SK-N-SH (cell line): Measurements from ENCODE around the gene PHC2. TPM values are rescaled to one million over a fixed set of nuclear protein-coding genes. Genes with fewer than 3 reads are reported as not detected.

Experiments used
- CTCF ChIA-PET: fragments of 300-600, 350-600 bp; formaldehyde crosslinking; extraction: SDS; loops from one replicate; lab custom pipeline; 2021; lab: Yijun Ruan, JAX
- POLR2A ChIA-PET: fragments of 350-600 bp; sonication (Branson Sonifier 250); formaldehyde crosslinking; extraction: SDS; loops from one replicate; lab custom pipeline; 2020; ENCODE audit warnings: antibody characterized with exemption, inconsistent platforms; lab: Yijun Ruan, JAX
- DNase-seq: peaks from one replicate; pipeline ENCODE4 v3.0.0; 2012
- H2AFZ ChIP-seq: fragments of 200-600 bp; sonication (generic); 2 replicates; pipeline ENCODE4 v1.8.1; 2016; ENCODE audit warnings: antibody characterized with exemption, mild to moderate bottlenecking, low read depth
- H3F3A ChIP-seq: fragments of 200-600 bp; sonication (generic); replicated peaks from 2 replicates; pipeline ENCODE3; 2016; ENCODE audit warnings: antibody characterized with exemption, mild to moderate bottlenecking; ENCODE audit not compliant: insufficient read depth
- H3K27ac ChIP-seq, 2 experiments: fragments of 200-500 bp in 1 of 2; fragments of 200-600 bp in 1 of 2; sonication (Bioruptor generic) in 1 of 2; sonication (generic), shearing (Covaris generic) in 1 of 2; 2 replicates each; pipeline versions ENCODE4 v1.5.1 to v1.6.1; 2014 to 2016; ENCODE audit warnings: low read depth in 2 of 2, inconsistent platforms in 1 of 2, low read length in 1 of 2, mild to moderate bottlenecking in 1 of 2, mixed read lengths in 1 of 2
- H3K27me3 ChIP-seq: fragments of 200-600 bp; sonication (generic), shearing (Covaris generic); 2 replicates; pipeline ENCODE4 v1.6.1; 2016; ENCODE audit warnings: mixed run types; ENCODE audit not compliant: insufficient read depth
- H3K36me3 ChIP-seq, 2 experiments: fragments of 200-500 bp in 1 of 2; fragments of 200-600 bp in 1 of 2; sonication (Bioruptor generic) in 1 of 2; sonication (generic) in 1 of 2; replicated peaks in 1 of 2; 2 replicates each; pipeline versions ENCODE3 to v1.5.1; 2014 to 2016; ENCODE audit warnings: low read length in 1 of 2, mild to moderate bottlenecking in 1 of 2; ENCODE audit not compliant: insufficient read depth in 2 of 2, control insufficient read depth in 1 of 2
- H3K4me1 ChIP-seq, 2 experiments: fragments of 200-500 bp in 1 of 2; fragments of 200-600 bp in 1 of 2; sonication (Bioruptor generic) in 1 of 2; sonication (generic), shearing (Covaris generic) in 1 of 2; 2 replicates each; pipeline versions ENCODE4 v1.5.1 to v1.6.1; 2014 to 2016; ENCODE audit warnings: low read depth in 1 of 2, low read length in 1 of 2, mixed run types in 1 of 2; ENCODE audit not compliant: insufficient read depth in 2 of 2, control insufficient read depth in 1 of 2
- H3K4me2 ChIP-seq: fragments of 200-600 bp; sonication (generic), shearing (Covaris generic); 2 replicates; pipeline ENCODE4 v1.6.1; 2017; ENCODE audit warnings: mixed run types
- H3K4me3 ChIP-seq, 2 experiments: fragments of 200-500 bp in 1 of 2; fragments of 200-600 bp in 1 of 2; sonication (Bioruptor generic) in 1 of 2; sonication (generic), shearing (Covaris generic) in 1 of 2; 2 replicates each; pipeline versions ENCODE4 v1.5.1 to v1.8.1; 2014 to 2016; ENCODE audit warnings: low read depth in 2 of 2, inconsistent platforms in 1 of 2, low read length in 1 of 2, mild to moderate bottlenecking in 1 of 2, mixed read lengths in 1 of 2, moderate library complexity in 1 of 2
- H3K79me2 ChIP-seq: fragments of 200-600 bp; sonication (generic); 2 replicates; pipeline ENCODE4 v1.8.1; 2017; ENCODE audit warnings: mild to moderate bottlenecking; ENCODE audit not compliant: insufficient read depth
- H3K9ac ChIP-seq: fragments of 200-600 bp; sonication (generic); 2 replicates; pipeline ENCODE4 v1.6.1; 2017; ENCODE audit warnings: mixed run types
- H3K9me2 ChIP-seq: fragments of 200-600 bp; sonication (generic); 2 replicates; pipeline ENCODE4 v1.6.1; 2017; ENCODE audit warnings: mixed run types
- H3K9me3 ChIP-seq: fragments of 200-600 bp; sonication (generic); 2 replicates; pipeline ENCODE4 v1.6.1; 2017; ENCODE audit warnings: mixed run types, mild to moderate bottlenecking, moderate library complexity
- H4K20me1 ChIP-seq: fragments of 200-600 bp; sonication (generic); 2 replicates; pipeline ENCODE4 v1.6.1; 2017; ENCODE audit warnings: mild to moderate bottlenecking, mixed run types; ENCODE audit not compliant: insufficient read depth
- EZH2phosphoT487 ChIP-seq: fragments of 200-600 bp; sonication (generic); IDR thresholded peaks from 2 replicates; pipeline ENCODE4 v1.6.1; 2017; ENCODE audit warnings: low read depth, mixed run types, mild to moderate bottlenecking, antibody characterized with exemption, moderate library complexity, borderline replicate concordance
- FOSL2 ChIP-seq: IDR thresholded peaks from 2 replicates; pipeline ENCODE4 v1.4.0; 2012; ENCODE audit warnings: low read depth, mild to moderate bottlenecking, moderate library complexity, borderline replicate concordance
- FOXJ3 ChIP-seq: sonication (generic); formaldehyde crosslinking; IDR thresholded peaks from 2 replicates; pipeline ENCODE4 v1.5.1; 2020; ENCODE audit warnings: mild to moderate bottlenecking, missing genetic modification reagents
- FOXM1 ChIP-seq: IDR thresholded peaks from 2 replicates; pipeline ENCODE4 v1.4.0; 2012; ENCODE audit warnings: low read depth, mild to moderate bottlenecking
- GABPA ChIP-seq: IDR thresholded peaks from 2 replicates; pipeline ENCODE4 v1.4.0; 2012; ENCODE audit warnings: low read depth, mild to moderate bottlenecking
- IRF3 ChIP-seq: fragments of 150-350 bp; IDR thresholded peaks from 2 replicates; pipeline ENCODE4 v1.6.1; 2016; ENCODE audit warnings: mild to moderate bottlenecking, low read depth, low read length
- JUND ChIP-seq: IDR thresholded peaks from 2 replicates; pipeline ENCODE4 v1.4.0; 2012
- MAX ChIP-seq: IDR thresholded peaks from 2 replicates; pipeline ENCODE4 v1.4.0; 2012; ENCODE audit warnings: low read depth
- MEF2A ChIP-seq: IDR thresholded peaks from 2 replicates; pipeline ENCODE4 v1.4.0; 2012; ENCODE audit warnings: low read depth, borderline replicate concordance
- MXI1 ChIP-seq: IDR thresholded peaks from 2 replicates; pipeline ENCODE4 v1.6.1; 2012; ENCODE audit warnings: mild to moderate bottlenecking, low read depth, low read length, improper control_type of control experiment
- NRF1 ChIP-seq: IDR thresholded peaks from 2 replicates; pipeline ENCODE4 v1.6.1; 2012; ENCODE audit warnings: low read depth, mild to moderate bottlenecking, low read length
- POLR2AphosphoS5 ChIP-seq: IDR thresholded peaks from 2 replicates; pipeline ENCODE4 v1.6.1; 2012; ENCODE audit warnings: low read depth, low read length
- RCOR1 ChIP-seq: fragments of 150-350 bp; IDR thresholded peaks from 2 replicates; pipeline ENCODE4 v1.6.1; 2017; ENCODE audit warnings: antibody characterized with exemption, low read length
- RFX5 ChIP-seq: IDR thresholded peaks from 2 replicates; pipeline ENCODE4 v1.6.1; 2012; ENCODE audit warnings: mild to moderate bottlenecking, improper control_type of control experiment, low read length
- RXRA ChIP-seq: IDR thresholded peaks from 2 replicates; pipeline ENCODE4 v1.4.0; 2012; ENCODE audit warnings: low read depth, mild to moderate bottlenecking, borderline replicate concordance
- TCF12 ChIP-seq: IDR thresholded peaks from 2 replicates; pipeline ENCODE4 v1.4.0; 2012
- TEAD4 ChIP-seq: IDR thresholded peaks from 2 replicates; pipeline ENCODE4 v1.4.0; 2012; ENCODE audit warnings: mild to moderate bottlenecking, borderline replicate concordance; ENCODE audit not compliant: insufficient read depth
- WGBS: methylation state at CpG from one replicate; pipeline ENCODE4 v1.1.6; 2017; ENCODE audit warnings: low lambda C conversion rate; 5-methylcytosine and 5-hydroxymethylcytosine counted together
- polyA plus RNA-seq, 3 experiments: library from polyadenylated mRNA; depleted of rRNA; stranded (reverse); fragments of >200 nt; gene quantifications; 2 replicates each; pipeline ENCODE4 v1.2.3, GENCODE V29; 2012
- TF ChIP-seq, protein P1 (sequence below): IDR thresholded peaks from 2 replicates; pipeline ENCODE4 v1.6.1; 2012; ENCODE audit warnings: mild to moderate bottlenecking, low read depth, low read length, moderate library complexity
- TF ChIP-seq, protein P2 (sequence below): fragments of 150-350 bp; IDR thresholded peaks from 2 replicates; pipeline ENCODE4 v1.6.1; 2017; ENCODE audit warnings: antibody characterized with exemption, low read length, low read depth, borderline replicate concordance

Gene PHC2
- polyA plus RNA-seq, 1 of the 3 experiments (the other 2 are of a cell fraction) = 98.7 TPM

GRCh38 chr1:33371334-33371733 lies 59.6 kb downstream of the PHC2 start:
- Histone ChIP-seq H3K4me3 (no peak overlapping the region), H3K36me3 (peaks cover 0 to 25% of the 10 kb centered on the region in 2 experiments), H4K20me1 (no peaks in the 10 kb centered on the region), H3F3A (no peaks in the 10 kb centered on the region), H3K79me2 (no peaks in the 10 kb centered on the region), H3K9me3 (no peaks in the 10 kb centered on the region), H3K27ac (no peak overlapping the region), H2AFZ (no peak overlapping the region), H3K4me2 (no peak overlapping the region), H3K4me1 (peaks cover 0 to 26% of the 10 kb centered on the region in 2 experiments; a peak in 2 of 4 replicates), H3K9ac (no peak overlapping the region), H3K9me2 (no peaks in the 10 kb centered on the region), H3K27me3 (no peaks in the 10 kb centered on the region)
- no peak for DNase-seq
- ChIA-PET CTCF (interaction anchor here (2.2 kb wide), 1 partner anchor 234 kb away, joined by 7 read pairs; no protein-coding TSS in a partner anchor), POLR2A (no interaction called here)
- TF ChIP-seq FOSL2 = no peak
- no peak for TF ChIP-seq NRF1
- no peak for TF ChIP-seq TEAD4
- TF ChIP-seq RXRA = no peak
- TF ChIP-seq, protein P1, sequence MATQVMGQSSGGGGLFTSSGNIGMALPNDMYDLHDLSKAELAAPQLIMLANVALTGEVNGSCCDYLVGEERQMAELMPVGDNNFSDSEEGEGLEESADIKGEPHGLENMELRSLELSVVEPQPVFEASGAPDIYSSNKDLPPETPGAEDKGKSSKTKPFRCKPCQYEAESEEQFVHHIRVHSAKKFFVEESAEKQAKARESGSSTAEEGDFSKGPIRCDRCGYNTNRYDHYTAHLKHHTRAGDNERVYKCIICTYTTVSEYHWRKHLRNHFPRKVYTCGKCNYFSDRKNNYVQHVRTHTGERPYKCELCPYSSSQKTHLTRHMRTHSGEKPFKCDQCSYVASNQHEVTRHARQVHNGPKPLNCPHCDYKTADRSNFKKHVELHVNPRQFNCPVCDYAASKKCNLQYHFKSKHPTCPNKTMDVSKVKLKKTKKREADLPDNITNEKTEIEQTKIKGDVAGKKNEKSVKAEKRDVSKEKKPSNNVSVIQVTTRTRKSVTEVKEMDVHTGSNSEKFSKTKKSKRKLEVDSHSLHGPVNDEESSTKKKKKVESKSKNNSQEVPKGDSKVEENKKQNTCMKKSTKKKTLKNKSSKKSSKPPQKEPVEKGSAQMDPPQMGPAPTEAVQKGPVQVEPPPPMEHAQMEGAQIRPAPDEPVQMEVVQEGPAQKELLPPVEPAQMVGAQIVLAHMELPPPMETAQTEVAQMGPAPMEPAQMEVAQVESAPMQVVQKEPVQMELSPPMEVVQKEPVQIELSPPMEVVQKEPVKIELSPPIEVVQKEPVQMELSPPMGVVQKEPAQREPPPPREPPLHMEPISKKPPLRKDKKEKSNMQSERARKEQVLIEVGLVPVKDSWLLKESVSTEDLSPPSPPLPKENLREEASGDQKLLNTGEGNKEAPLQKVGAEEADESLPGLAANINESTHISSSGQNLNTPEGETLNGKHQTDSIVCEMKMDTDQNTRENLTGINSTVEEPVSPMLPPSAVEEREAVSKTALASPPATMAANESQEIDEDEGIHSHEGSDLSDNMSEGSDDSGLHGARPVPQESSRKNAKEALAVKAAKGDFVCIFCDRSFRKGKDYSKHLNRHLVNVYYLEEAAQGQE = no peak
- TF ChIP-seq GABPA = no peak
- TF ChIP-seq, protein P2, sequence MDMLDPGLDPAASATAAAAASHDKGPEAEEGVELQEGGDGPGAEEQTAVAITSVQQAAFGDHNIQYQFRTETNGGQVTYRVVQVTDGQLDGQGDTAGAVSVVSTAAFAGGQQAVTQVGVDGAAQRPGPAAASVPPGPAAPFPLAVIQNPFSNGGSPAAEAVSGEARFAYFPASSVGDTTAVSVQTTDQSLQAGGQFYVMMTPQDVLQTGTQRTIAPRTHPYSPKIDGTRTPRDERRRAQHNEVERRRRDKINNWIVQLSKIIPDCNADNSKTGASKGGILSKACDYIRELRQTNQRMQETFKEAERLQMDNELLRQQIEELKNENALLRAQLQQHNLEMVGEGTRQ = no peak
- TF ChIP-seq MEF2A = no peak
- 91% methylated on average over 9 of the region's 9 CpGs for WGBS

DNA sequence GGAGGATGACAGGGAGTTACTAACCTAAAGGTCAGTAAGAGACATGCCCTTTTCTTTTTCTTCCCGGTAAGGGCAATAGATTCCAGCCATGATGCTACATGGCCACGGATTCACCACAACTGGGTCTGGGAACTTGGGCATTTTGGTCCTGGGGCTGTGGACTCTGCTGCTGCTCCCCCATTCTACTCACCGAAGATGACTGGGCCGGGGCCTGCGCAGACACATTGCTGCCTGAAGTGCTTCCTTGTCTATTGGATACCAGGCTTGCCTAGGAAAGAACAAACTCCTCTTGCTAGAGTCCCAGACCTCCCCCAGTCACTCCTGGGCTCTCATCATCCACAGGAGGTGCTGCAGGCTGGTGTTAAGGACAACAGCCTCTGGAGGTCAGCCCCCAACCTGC lies 60.1 kb downstream of the PHC2 start:
- WGBS = 100% methylated on average over 1 of the region's 5 CpGs
- CTCF ChIA-PET = interaction anchor here (0.9 to 11.3 kb wide), 3 partner anchors 75 to 240 kb away, joined by 4 to 167 read pairs (median 7); no protein-coding TSS in a partner anchor
- no peak for TF ChIP-seq MEF2A
- no peak for TF ChIP-seq JUND
- TF ChIP-seq EZH2phosphoT487 = no peak
- no peak for TF ChIP-seq IRF3
- no peak for TF ChIP-seq RCOR1
- no peak for TF ChIP-seq NRF1
- TF ChIP-seq FOXM1 = no peak
- no peak for TF ChIP-seq RFX5
- no peak for TF ChIP-seq POLR2AphosphoS5
- TF ChIP-seq FOSL2 = no peak
- TF ChIP-seq, protein P2 = no peak
- TF ChIP-seq MXI1 = no peak
- TF ChIP-seq GABPA = no peak
- TF ChIP-seq MAX = no peak
- TF ChIP-seq TEAD4 = no peak
- no peak for TF ChIP-seq FOXJ3
- TF ChIP-seq TCF12 = no peak

More for the DNA sequence above, 60.1 kb downstream of the PHC2 start:
- H3K4me1 ChIP-seq = peaks cover 0 to 27% of the 10 kb centered on the region in 2 experiments; a peak in 2 of 4 replicates
- no peak overlapping the region for H2AFZ ChIP-seq
- H3F3A ChIP-seq = no peaks in the 10 kb centered on the region
- peaks cover 0 to 29% of the 10 kb centered on the region in 2 experiments for H3K36me3 ChIP-seq
- H4K20me1 ChIP-seq = no peaks in the 10 kb centered on the region
- POLR2A ChIA-PET = no interaction called here
- no peaks in the 10 kb centered on the region for H3K9me3 ChIP-seq
- no peaks in the 10 kb centered on the region for H3K9me2 ChIP-seq
- H3K9ac ChIP-seq = no peak overlapping the region
- no peak overlapping the region for H3K4me2 ChIP-seq
- no peaks in the 10 kb centered on the region for H3K27me3 ChIP-seq
- no peaks in the 10 kb centered on the region for H3K79me2 ChIP-seq
- DNase-seq = no peak
- H3K27ac ChIP-seq = no peak overlapping the region
- H3K4me3 ChIP-seq = no peak overlapping the region
